Gastrocnemius medialis (tissue), 4 donors: ENCODE data around the gene FAM107B.
"Not testable (repeated sequence)": the region's sequence is repeated elsewhere in the genome, so short reads cannot be mapped to it uniquely, and the experiment has no call there.

Experiments used
- POLR2A ChIP-seq, 2 donors: fragments of 450-650 bp; IDR thresholded peaks; one replicate each; pipeline ENCODE4 v1.6.1; 2017; ENCODE audit warnings: antibody characterized with exemption in 2 of 2, mild to moderate bottlenecking in 2 of 2, moderate library complexity in 2 of 2
- TF ChIP-seq, protein P1 (sequence below), 5 experiments: fragments of 450-650 bp in 3 of 5; fragments of 200-600 bp in 2 of 5; sonication (generic) in 2 of 5; IDR thresholded peaks in 4 of 5; conservative IDR thresholded peaks in 1 of 5; 1 replicate in 4 of 5; 2 replicates in 1 of 5; pipeline ENCODE4 v1.5.1; 2016 to 2019; ENCODE audit warnings: antibody characterized with exemption in 5 of 5, mild to moderate bottlenecking in 3 of 5, moderate library complexity in 3 of 5

DNA sequence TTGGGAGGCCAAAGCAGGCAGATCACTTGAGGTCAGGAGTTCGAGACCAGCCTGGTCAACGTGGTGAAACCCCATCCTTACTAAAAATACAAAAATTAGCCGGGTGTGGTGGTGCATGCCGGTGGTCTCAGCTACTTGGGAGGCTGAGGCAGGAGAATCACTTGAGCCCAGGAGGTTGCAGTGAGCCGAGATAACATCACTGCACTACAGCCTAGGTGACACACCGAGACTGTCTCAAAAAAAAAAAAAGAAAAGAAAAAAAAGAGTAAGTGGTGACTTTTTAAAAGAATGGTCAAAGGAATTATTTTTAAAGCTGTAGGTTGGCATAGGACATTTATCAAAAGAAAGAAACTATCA is 185.8 kb downstream of the FAM107B start:
- TF ChIP-seq, protein P1, sequence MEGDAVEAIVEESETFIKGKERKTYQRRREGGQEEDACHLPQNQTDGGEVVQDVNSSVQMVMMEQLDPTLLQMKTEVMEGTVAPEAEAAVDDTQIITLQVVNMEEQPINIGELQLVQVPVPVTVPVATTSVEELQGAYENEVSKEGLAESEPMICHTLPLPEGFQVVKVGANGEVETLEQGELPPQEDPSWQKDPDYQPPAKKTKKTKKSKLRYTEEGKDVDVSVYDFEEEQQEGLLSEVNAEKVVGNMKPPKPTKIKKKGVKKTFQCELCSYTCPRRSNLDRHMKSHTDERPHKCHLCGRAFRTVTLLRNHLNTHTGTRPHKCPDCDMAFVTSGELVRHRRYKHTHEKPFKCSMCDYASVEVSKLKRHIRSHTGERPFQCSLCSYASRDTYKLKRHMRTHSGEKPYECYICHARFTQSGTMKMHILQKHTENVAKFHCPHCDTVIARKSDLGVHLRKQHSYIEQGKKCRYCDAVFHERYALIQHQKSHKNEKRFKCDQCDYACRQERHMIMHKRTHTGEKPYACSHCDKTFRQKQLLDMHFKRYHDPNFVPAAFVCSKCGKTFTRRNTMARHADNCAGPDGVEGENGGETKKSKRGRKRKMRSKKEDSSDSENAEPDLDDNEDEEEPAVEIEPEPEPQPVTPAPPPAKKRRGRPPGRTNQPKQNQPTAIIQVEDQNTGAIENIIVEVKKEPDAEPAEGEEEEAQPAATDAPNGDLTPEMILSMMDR (IDR thresholded peaks at IDR 0.05 in 4 of 5, conservative IDR thresholded peaks at IDR 0.05 in 1 of 5), result not testable (repeated sequence)
- TF ChIP-seq POLR2A (IDR thresholded peaks at IDR 0.05), result not testable (repeated sequence)
